ENCODE results near the gene HMX2. TPM values are rescaled to one million over a fixed set of nuclear protein-coding genes. Genes with fewer than 3 reads are reported as not detected.

Gene HMX2
- total and polyA plus RNA-seq, 2 of the 13 experiments (the other 11 are each of a cell fraction or from before 2014, with no cell fraction given) = not detected

GRCh38 chr10:123119081-123119480 is 28.9 kb upstream of the HMX2 start (continued):
- no peak for TF ChIP-seq HINFP (CRISPR knock-in tag; IDR thresholded peaks at IDR 0.05; ENCODE audit: low read depth)
- TF ChIP-seq SALL1 (CRISPR knock-in tag; IDR thresholded peaks at IDR 0.05) = peak; percentile 38; the same call in 1 of the 2 replicates
- 0 out of 2 replicates have a peak, but pooled peaks have one; percentile 15 for TF ChIP-seq MED1 (CRISPR knock-in tag; IDR thresholded peaks at IDR 0.05)
- 0 out of 2 replicates have a peak, but pooled peaks have one; percentile 15 for TF ChIP-seq HNF4A (CRISPR knock-in tag; IDR thresholded peaks at IDR 0.05)
- peak; percentile 69 for TF ChIP-seq RARA (CRISPR knock-in tag; IDR thresholded peaks at IDR 0.05)
- peak; percentile 89 for TF ChIP-seq ESRRA (CRISPR knock-in tag; IDR thresholded peaks at IDR 0.05; ENCODE audit: low read depth)
- TF ChIP-seq TCF7 (IDR thresholded peaks at IDR 0.05; ENCODE audit: low read depth) = peak; percentile 26; the same call in 1 of the 2 replicates
- TF ChIP-seq ZNF251 (CRISPR knock-in tag; IDR thresholded peaks at IDR 0.05) = no peak
- peak; percentile 37 for TF ChIP-seq ZNF687 (CRISPR knock-in tag; IDR thresholded peaks at IDR 0.05)
- TF ChIP-seq SRSF1 (optimal IDR thresholded peaks at IDR 0.05; ENCODE audit: low read depth, low read length) = no peak

Measured in HepG2 (cell line).